Measurements from ENCODE around the gene CCL28.
A peak's percentile ranks its signal among the peaks of the same experiment; 100 is the strongest.
"Not testable (repeated sequence)": the region's sequence is repeated elsewhere in the genome, so short reads cannot be mapped to it uniquely, and the experiment has no call there.

The CCL28 gene

GRCh38 chr5:43410414-43410813 is 1.8 kb downstream of the CCL28 start:
- DNase-seq (ENCODE audit: low read depth), result no peak

GRCh38 chr5:43409809-43410271 is 2.4 kb downstream of the CCL28 start:
- DNase-seq (ENCODE audit: low read depth), result no peak

GRCh38 chr5:43402524-43403066 is 9.6 kb downstream of the CCL28 start:
- not testable (repeated sequence) for DNase-seq (ENCODE audit: low read depth)

DNA sequence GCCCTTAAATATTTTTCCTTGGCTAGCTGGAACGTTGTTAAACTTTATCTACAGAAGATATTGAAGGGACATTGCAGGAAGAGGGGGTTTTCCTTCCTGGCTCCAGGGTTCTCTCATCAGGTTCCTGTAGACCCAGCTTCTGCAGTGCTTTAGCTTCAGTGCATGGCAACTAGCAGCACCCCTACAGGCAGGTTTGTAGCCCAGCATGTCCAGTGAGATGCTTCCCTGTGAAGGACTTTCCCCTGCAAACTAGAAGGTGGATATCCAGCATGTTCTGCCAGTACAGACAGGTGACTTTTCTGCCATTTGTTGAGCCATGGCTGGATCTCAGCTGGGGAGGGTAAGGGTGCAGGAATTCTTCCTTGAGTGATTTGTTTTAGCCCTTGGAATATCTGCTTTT is 10.4 kb downstream of the CCL28 start:
- no peak for DNase-seq (ENCODE audit: low read depth)

GRCh38 chr5:43400082-43400481 is 12.1 kb downstream of the CCL28 start:
- no peak for DNase-seq (ENCODE audit: low read depth)

GRCh38 chr5:43396762-43397304 is 15.4 kb downstream of the CCL28 start:
- peak; percentile 38 for DNase-seq (ENCODE audit: low read depth)

GRCh38 chr5:43390471-43390870 is 21.7 kb downstream of the CCL28 start:
- DNase-seq (ENCODE audit: low read depth), result no peak

DNA sequence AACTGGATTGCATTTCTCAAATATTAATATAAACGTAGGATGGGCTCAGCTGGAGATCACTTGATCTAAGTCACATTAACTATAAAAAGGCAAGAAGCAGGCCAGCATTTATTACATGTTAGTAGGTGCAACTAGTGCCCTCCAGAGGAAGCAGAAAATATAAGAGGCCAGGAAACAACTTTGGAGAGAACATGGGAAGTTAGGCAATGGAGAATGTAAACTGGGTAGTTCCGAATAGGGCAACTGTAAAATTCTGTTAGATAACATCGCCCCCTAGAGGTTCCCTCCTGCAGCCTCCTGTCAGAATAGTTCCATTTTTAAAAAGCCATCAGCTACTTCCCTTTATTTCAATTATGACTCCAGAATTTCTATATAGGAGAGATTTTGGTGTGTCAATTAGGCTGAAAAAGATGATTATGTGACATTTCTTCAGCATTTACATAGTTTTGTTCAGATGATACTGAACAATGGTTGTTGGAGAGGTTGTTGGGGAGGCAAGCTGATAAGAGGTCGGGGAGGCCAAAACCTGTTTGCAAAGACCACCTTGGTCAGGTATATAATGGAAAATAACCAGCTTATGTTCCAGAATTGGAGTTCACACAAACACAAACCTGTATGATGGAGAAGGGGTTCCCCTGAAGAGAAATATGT is 22.4 kb downstream of the CCL28 start:
- DNase-seq (ENCODE audit: low read depth), result peak; percentile 19

GRCh38 chr5:43386960-43387362 is 25.2 kb downstream of the CCL28 start:
- DNase-seq (ENCODE audit: low read depth), result no peak

- no peak for DNase-seq (ENCODE audit: low read depth)
Observed at GRCh38 chr5:43376496-43377140, 35.6 kb downstream of the CCL28 start.

- DNase-seq (ENCODE audit: low read depth), result no peak
Observed at GRCh38 chr5:43371821-43372220, 40.4 kb downstream of the CCL28 start.

DNA sequence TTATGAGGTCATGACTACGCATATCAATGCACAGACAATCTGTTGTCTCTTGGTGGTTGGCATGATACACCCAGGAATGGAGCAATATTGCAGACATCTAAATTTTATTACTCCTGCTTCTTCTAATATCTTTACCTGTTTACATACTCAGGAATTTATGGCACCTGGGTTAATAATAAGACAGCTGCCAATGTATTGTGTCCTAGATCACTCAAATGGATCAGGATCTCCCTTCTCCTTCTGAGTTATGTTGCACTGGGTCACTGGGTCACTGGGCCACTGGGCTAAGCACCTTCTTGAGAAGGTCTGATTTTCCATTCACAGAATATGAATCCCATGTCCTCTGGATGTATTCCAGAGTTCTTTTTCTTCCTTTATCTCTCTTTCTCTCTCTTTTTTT is 41.8 kb downstream of the CCL28 start:
- DNase-seq (ENCODE audit: low read depth), result no peak

GRCh38 chr5:43369651-43370050 is 42.5 kb downstream of the CCL28 start:
- no peak for DNase-seq (ENCODE audit: low read depth)

DNA sequence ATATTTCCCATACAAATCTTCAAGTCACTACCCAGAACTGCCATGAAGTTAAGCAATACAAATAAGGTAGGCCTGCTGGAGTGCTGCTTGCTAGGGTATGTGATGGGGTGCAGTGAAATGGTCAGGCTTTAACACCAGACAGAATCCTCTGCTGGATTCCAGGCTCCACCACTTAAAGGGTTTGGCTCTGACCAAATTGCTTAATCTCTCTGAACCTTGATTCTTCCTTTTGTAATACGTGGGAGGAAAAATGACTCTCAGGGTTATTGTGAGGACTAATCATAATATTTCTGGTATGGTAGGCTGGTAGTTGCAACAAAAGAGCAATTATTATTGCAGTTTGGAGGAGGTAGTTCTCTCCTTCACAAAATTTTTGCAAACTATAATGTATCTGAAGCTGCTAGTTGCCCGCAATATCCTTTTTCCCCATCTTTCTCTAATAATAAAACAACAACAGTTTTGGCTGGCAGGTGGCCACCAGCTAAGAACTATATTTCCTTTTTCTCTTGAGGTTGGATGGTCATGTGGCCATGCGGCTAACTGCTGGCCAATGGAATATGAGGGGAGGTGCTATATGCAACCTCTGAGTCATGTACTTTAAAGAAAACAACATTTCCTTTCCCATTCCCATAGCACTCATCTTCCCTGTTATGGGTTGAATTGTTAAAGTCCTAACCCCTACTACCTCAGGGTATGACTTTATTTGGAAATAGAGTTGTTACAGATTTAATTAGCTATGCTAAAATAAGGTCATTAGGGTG is 44.1 kb downstream of the CCL28 start:
- no peak for DNase-seq (ENCODE audit: low read depth)

DNA sequence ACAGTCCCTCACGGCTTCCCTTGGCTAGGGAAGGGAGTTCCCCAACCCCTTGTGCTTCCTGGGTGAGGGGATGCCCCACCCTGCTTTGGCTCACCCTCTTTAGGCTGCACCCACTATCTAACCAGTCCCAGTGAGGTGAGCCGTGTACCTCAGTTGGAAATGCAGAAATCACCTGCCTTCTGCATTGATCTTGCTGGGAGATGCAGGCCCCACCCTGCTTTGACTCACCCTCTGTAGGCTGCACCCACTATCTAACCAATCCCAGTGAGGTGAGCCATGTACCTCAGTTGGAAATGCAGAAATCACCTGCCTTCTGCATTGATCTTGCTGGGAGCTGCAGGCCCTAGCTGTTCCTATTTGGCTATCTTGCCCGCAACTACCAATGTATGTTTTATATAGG is 44.7 kb downstream of the CCL28 start:
- DNase-seq (ENCODE audit: low read depth), result no peak

- DNase-seq (ENCODE audit: low read depth), result not testable (repeated sequence)
Observed at GRCh38 chr5:43366680-43367246, 45.4 kb downstream of the CCL28 start.

- DNase-seq (ENCODE audit: low read depth), result not testable (repeated sequence)
Observed at GRCh38 chr5:43365155-43365554, 47.0 kb downstream of the CCL28 start.

DNA sequence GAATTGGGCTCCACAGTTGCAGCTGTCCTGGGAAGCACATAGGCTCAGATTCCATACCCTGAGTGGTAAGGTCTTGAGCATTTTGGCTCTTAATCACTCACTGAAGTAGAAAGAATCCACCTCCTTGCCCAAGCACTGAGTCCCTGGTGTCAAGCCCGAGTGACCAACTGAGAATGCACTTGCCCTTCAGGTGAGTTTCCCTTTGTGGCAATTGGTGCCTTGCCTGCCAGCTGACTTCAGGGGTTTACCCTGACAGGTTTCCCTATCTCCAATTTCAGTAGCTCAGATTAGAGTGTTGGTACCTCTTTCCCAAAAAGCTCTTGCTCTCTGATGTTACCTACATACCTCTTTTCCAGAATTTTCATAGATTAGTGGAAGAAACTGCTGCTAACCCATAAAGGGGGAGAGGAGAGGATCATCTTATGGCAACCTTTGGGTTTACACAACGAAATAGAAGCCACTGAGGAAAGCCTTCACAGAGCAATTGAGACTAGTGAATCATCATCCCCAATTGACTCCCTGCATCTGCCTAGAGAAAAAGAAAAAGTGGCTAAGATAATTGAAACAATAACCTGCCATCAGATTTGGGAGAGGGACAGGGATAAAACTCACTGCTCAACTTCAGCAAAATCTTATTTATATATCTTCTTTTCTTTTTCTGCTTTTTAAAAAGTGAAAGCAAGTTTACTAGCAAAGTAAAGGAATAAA is 48.6 kb downstream of the CCL28 start:
- no peak for DNase-seq (ENCODE audit: low read depth)

DNA sequence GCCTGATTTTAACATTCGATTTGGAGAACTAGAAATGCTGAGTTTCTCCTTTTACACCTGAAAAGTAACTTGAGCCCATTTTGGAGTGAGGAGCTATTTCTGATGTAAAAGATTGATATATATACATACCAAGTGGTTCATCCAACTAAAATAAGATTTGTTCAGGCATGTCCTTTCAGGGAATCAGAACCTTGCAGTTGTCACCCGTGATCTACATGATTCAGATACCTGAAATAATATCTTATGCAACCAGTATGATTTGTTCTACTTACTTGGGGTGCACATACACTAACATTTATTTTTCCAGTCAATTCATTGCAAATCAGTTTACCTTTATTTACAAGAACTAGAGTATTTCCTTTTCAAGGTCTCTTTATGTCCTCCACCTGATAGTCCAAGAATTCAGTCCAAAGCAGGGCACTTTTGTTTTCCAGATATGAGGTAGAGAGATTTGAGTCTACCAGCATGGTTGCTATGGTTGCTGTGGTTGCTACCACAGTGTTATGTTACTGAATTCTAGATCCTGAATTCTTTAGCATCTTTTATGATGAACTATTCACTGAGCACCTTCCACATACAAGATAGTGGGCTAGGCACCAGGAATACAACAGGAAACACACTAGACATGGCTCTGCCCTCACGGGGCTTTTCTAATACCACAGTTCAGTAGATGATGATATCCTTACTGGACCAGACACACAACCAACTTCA is 49.3 kb downstream of the CCL28 start:
- DNase-seq (ENCODE audit: low read depth), result no peak

GRCh38 chr5:43358726-43359125 is 53.5 kb downstream of the CCL28 start:
- no peak for DNase-seq (ENCODE audit: low read depth)

GRCh38 chr5:43358301-43358700 is 53.9 kb downstream of the CCL28 start:
- no peak for DNase-seq (ENCODE audit: low read depth)
